CD4-positive, CD25-positive, alpha-beta regulatory T cell (primary cell): ENCODE results near the gene NELL2. TPM values are rescaled to one million over a fixed set of nuclear protein-coding genes. Genes with fewer than 3 reads are reported as not detected.

ENCODE experiments used
- ATAC-seq, 2 donors: fragments of 150-1000 bp; cut with Tn5 transposase; one replicate each; pipeline ENCODE4 v1.10.0; 2021; ENCODE audit warnings: low read depth in 2 of 2, moderate number of reproducible peaks in 2 of 2, moderate library complexity in 1 of 2
- DNase-seq, 3 donors: peaks; one replicate each; pipeline versions ENCODE4 v3.0.0 to v3.0.0-alpha.2; 2012 to 2022; ENCODE audit warnings: mixed read lengths in 1 of 3
- H3K27ac ChIP-seq: one replicate; pipeline ENCODE4 v1.7.0; 2013; ENCODE audit warnings: mild to moderate bottlenecking, low read length; ENCODE audit not compliant: insufficient read depth, poor library complexity, severe bottlenecking
- H3K27me3 ChIP-seq: one replicate; pipeline ENCODE4 v1.7.0; 2013; ENCODE audit warnings: low read length; ENCODE audit not compliant: control insufficient read depth, insufficient read depth
- H3K36me3 ChIP-seq: one replicate; pipeline ENCODE4 v1.7.0; 2013; ENCODE audit warnings: mild to moderate bottlenecking, low read length, moderate library complexity; ENCODE audit not compliant: control insufficient read depth, insufficient read depth
- H3K4me1 ChIP-seq: 2 replicates; pipeline ENCODE4 v1.7.0; 2013; ENCODE audit warnings: mild to moderate bottlenecking, low read length; ENCODE audit not compliant: insufficient read depth, control insufficient read depth, poor library complexity, severe bottlenecking
- H3K4me3 ChIP-seq: one replicate; pipeline ENCODE4 v1.7.0; 2013; ENCODE audit warnings: low read depth, mild to moderate bottlenecking, low read length, moderate library complexity
- H3K9me3 ChIP-seq, 2 experiments: 1 replicate in 1 of 2; 2 replicates in 1 of 2; pipeline ENCODE4 v1.7.0; 2013; ENCODE audit warnings: low read length in 2 of 2, mild to moderate bottlenecking in 1 of 2, moderate library complexity in 1 of 2; ENCODE audit not compliant: control insufficient read depth in 2 of 2
- H3K27ac Mint-ChIP-seq, 3 donors: one replicate each; pipeline ENCODE4 v1.8.0; 2020 to 2022; ENCODE audit warnings: mild to moderate bottlenecking in 3 of 3, mixed read lengths in 3 of 3, moderate library complexity in 2 of 3
- H3K27me3 Mint-ChIP-seq: one replicate; pipeline ENCODE4 v1.8.0; 2022; ENCODE audit warnings: mild to moderate bottlenecking, mixed read lengths
- H3K36me3 Mint-ChIP-seq: one replicate; pipeline ENCODE4 v1.8.0; 2020; ENCODE audit warnings: mixed read lengths
- H3K4me1 Mint-ChIP-seq, 4 donors: one replicate each; pipeline ENCODE4 v1.8.0; 2020 to 2022; ENCODE audit warnings: mixed read lengths in 4 of 4, mild to moderate bottlenecking in 1 of 4
- H3K4me3 Mint-ChIP-seq, 4 donors: one replicate each; pipeline ENCODE4 v1.8.0; 2020 to 2022; ENCODE audit warnings: mild to moderate bottlenecking in 4 of 4, mixed read lengths in 4 of 4, moderate library complexity in 3 of 4
- H3K9me3 Mint-ChIP-seq, 7 donors: one replicate each; pipeline ENCODE4 v1.8.0; 2020 to 2022; ENCODE audit warnings: mixed read lengths in 7 of 7, mild to moderate bottlenecking in 3 of 7, moderate library complexity in 2 of 7
- polyA plus RNA-seq, 4 donors: library from polyadenylated mRNA; unstranded; fragments of 300-500 nt; fragmentation: Illumina TruSeq; gene quantifications; one replicate each; pipeline ENCODE4 v1.2.3, GENCODE V29; 2021
- total RNA-seq: library from RNA; stranded (reverse); gene quantifications from one replicate; pipeline ENCODE4 v1.2.3, GENCODE V29; 2022

The NELL2 gene
- total and polyA plus RNA-seq, 5 donors from 2014 or later = 1.2 to 11.9 (median 4.4) TPM

- H3K9me3 Mint-ChIP-seq = peaks cover 0 to 3% (median 0%) of the 10 kb centered on the region in 7 donors
These were observed 306.0 kb downstream of the NELL2 start for GRCh38 chr12:44570036-44570583.

GRCh38 chr12:44565163-44565562, 311.0 kb downstream of the NELL2 start:
- peaks cover 0 to 2% (median 0%) of the 10 kb centered on the region in 7 donors for H3K9me3 Mint-ChIP-seq
- no peak for DNase-seq
- H3K36me3 Mint-ChIP-seq = no peaks in the 10 kb centered on the region
- no peaks in the 10 kb centered on the region for H3K27me3 Mint-ChIP-seq
- H3K9me3 ChIP-seq = no peaks in the 10 kb centered on the region
- no peak overlapping the region for H3K27ac ChIP-seq
- H3K36me3 ChIP-seq = no peaks in the 10 kb centered on the region
- H3K4me1 ChIP-seq = no peaks in the 10 kb centered on the region
- no peak overlapping the region for H3K27ac Mint-ChIP-seq
- no peaks in the 10 kb centered on the region for H3K4me1 Mint-ChIP-seq
- no peak overlapping the region for H3K4me3 Mint-ChIP-seq
- no peaks in the 10 kb centered on the region for H3K27me3 ChIP-seq
- H3K4me3 ChIP-seq = no peak overlapping the region
- ATAC-seq = no peak

More at GRCh38 chr12:44570036-44570583, 306.0 kb downstream of the NELL2 start:
- no peaks in the 10 kb centered on the region for H3K36me3 Mint-ChIP-seq
- Histone ChIP-seq H3K36me3 (no peaks in the 10 kb centered on the region), H3K27me3 (no peaks in the 10 kb centered on the region), H3K9me3 (no peaks in the 10 kb centered on the region), H3K27ac (no peak overlapping the region), H3K4me3 (no peak overlapping the region), H3K4me1 (no peaks in the 10 kb centered on the region)
- no peak overlapping the region for H3K4me3 Mint-ChIP-seq
- ATAC-seq = no peak
- H3K27ac Mint-ChIP-seq = no peak overlapping the region
- no peaks in the 10 kb centered on the region for H3K4me1 Mint-ChIP-seq
- DNase-seq = no peak
- no peaks in the 10 kb centered on the region for H3K27me3 Mint-ChIP-seq

DNA sequence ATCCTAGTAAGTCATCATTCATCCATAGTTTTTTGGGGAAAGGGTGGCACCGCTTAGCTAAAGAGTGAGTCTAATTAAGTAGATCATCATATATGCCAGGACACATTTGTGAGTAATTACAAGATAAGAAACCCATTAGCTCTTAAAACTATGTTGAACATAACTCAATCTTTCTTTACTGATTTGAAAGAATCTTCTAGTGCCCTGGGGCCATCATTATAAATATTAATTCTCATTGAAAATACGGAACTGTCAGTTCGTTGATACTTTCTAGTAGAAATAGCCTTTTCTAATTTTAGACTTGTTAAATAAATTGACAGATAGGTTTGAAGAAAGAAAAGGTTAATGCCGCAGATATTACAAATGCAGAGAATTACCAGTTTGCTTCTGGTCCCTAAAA, 312.6 kb downstream of the NELL2 start:
- no peaks in the 10 kb centered on the region for H3K36me3 Mint-ChIP-seq
- H3K27ac ChIP-seq = no peak overlapping the region
- peaks cover 0 to 7% (median 0%) of the 10 kb centered on the region in 7 donors for H3K9me3 Mint-ChIP-seq
- H3K27ac Mint-ChIP-seq = no peak overlapping the region
- H3K27me3 Mint-ChIP-seq = no peaks in the 10 kb centered on the region
- no peaks in the 10 kb centered on the region for H3K27me3 ChIP-seq
- ATAC-seq (no peak), DNase-seq (no peak)
- no peak overlapping the region for H3K4me3 ChIP-seq
- no peaks in the 10 kb centered on the region for H3K4me1 Mint-ChIP-seq
- no peaks in the 10 kb centered on the region for H3K9me3 ChIP-seq
- no peaks in the 10 kb centered on the region for H3K36me3 ChIP-seq
- no peak overlapping the region for H3K4me3 Mint-ChIP-seq
- no peaks in the 10 kb centered on the region for H3K4me1 ChIP-seq

- H3K4me1 ChIP-seq = no peaks in the 10 kb centered on the region
- H3K9me3 ChIP-seq = no peaks in the 10 kb centered on the region
- ATAC-seq (no peak), DNase-seq (no peak)
- no peaks in the 10 kb centered on the region for H3K27me3 ChIP-seq
- no peak overlapping the region for H3K4me3 ChIP-seq
- Mint-ChIP-seq H3K27ac (peak overlapping the region in 1 of 3 donors; percentile 9), H3K9me3 (peaks cover 0 to 11% (median 2%) of the 10 kb centered on the region in 7 donors), H3K4me3 (no peak overlapping the region), H3K27me3 (no peaks in the 10 kb centered on the region), H3K4me1 (no peaks in the 10 kb centered on the region), H3K36me3 (no peaks in the 10 kb centered on the region)
- no peaks in the 10 kb centered on the region for H3K36me3 ChIP-seq
- no peak overlapping the region for H3K27ac ChIP-seq
These were observed 317.6 kb downstream of the NELL2 start for GRCh38 chr12:44558340-44559100.

DNA sequence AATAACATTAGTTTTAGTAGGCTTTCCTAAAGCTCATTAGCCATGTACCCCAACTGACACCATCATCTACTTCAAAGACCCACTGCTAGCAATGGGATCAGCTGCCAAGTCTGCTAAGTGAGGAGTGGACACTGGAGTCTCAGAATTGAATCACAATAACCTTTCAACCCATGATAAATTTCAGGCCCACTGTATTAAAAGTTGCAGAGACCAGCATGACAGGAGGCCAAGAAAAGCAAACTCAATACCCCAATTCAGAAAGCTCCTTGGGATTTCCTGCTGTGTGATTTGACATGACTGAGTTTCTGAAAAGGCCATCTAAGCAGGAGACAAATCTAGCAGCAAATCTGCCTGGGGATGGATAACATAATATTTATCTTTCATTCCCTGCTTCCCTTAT, 320.7 kb downstream of the NELL2 start:
- H3K4me1 Mint-ChIP-seq = no peaks in the 10 kb centered on the region
- no peak for ATAC-seq
- H3K27ac Mint-ChIP-seq = no peak overlapping the region
- no peak for DNase-seq
- Histone ChIP-seq H3K4me3 (no peak overlapping the region), H3K27ac (no peak overlapping the region), H3K27me3 (no peaks in the 10 kb centered on the region), H3K9me3 (no peaks in the 10 kb centered on the region), H3K4me1 (no peaks in the 10 kb centered on the region), H3K36me3 (no peaks in the 10 kb centered on the region)
- peak overlapping the region in 1 of 4 donors; percentile 52 for H3K4me3 Mint-ChIP-seq
- peaks cover 0 to 15% (median 2%) of the 10 kb centered on the region in 7 donors for H3K9me3 Mint-ChIP-seq
- H3K36me3 Mint-ChIP-seq = no peaks in the 10 kb centered on the region
- no peaks in the 10 kb centered on the region for H3K27me3 Mint-ChIP-seq

- Mint-ChIP-seq H3K4me1 (no peaks in the 10 kb centered on the region), H3K27ac (no peak overlapping the region), H3K27me3 (no peaks in the 10 kb centered on the region), H3K9me3 (peaks cover 0 to 5% (median 0%) of the 10 kb centered on the region in 7 donors), H3K4me3 (no peak overlapping the region), H3K36me3 (no peaks in the 10 kb centered on the region)
- Histone ChIP-seq H3K4me1 (no peaks in the 10 kb centered on the region), H3K27ac (no peak overlapping the region), H3K9me3 (no peaks in the 10 kb centered on the region), H3K4me3 (no peak overlapping the region), H3K27me3 (no peaks in the 10 kb centered on the region), H3K36me3 (no peaks in the 10 kb centered on the region)
- ATAC-seq (no peak), DNase-seq (no peak)
These were observed 324.5 kb downstream of the NELL2 start for GRCh38 chr12:44551631-44552030.

DNA sequence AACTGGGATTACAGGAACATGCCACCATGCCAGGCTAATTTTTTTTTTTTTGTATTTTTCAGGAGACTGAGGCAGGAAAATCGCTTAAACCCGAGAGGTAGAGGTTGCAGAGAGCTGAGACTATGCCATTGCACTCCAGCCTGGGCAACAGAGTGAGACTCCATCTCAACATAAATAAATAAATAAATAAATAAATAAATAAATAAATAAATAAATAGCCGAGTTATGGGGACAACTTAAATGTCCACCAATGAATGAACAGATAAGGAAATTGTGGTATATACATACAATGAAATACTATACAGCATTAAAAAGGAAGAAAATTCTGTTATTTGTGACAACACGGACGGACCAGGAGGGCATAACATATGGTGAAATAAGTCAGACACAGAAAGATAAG, 325.7 kb downstream of the NELL2 start:
- H3K4me3 Mint-ChIP-seq = no peak overlapping the region
- no peaks in the 10 kb centered on the region for H3K4me1 Mint-ChIP-seq
- no peaks in the 10 kb centered on the region for H3K27me3 ChIP-seq
- no peaks in the 10 kb centered on the region for H3K36me3 Mint-ChIP-seq
- no peak overlapping the region for H3K27ac Mint-ChIP-seq
- H3K36me3 ChIP-seq = no peaks in the 10 kb centered on the region
- H3K4me3 ChIP-seq = no peak overlapping the region
- H3K27ac ChIP-seq = no peak overlapping the region
- H3K9me3 ChIP-seq = no peaks in the 10 kb centered on the region
- no peaks in the 10 kb centered on the region for H3K4me1 ChIP-seq
- ATAC-seq = no peak
- H3K9me3 Mint-ChIP-seq = peaks cover 0 to 5% (median 0%) of the 10 kb centered on the region in 7 donors
- DNase-seq = no peak
- no peaks in the 10 kb centered on the region for H3K27me3 Mint-ChIP-seq

DNA sequence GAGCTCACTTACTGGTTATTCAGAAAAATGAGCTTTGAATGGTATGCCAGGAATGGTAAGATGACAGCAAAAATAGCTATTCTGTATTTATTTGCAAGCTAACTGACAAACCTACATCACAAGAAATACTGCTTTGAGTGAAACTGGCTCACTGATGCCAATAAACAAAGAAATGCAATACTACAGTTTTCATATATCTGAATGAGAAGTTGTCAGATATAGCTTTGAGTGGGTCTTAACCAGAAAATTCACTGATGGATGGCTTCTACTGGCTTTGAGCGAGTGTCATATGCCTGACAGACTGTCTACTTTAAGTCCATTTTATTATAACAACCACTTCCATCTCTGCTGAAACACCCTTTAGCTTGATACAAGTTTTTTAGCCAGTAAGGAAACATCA, 330.1 kb downstream of the NELL2 start:
- no peak overlapping the region for H3K27ac Mint-ChIP-seq
- no peaks in the 10 kb centered on the region for H3K36me3 Mint-ChIP-seq
- no peaks in the 10 kb centered on the region for H3K4me1 Mint-ChIP-seq
- Histone ChIP-seq H3K4me3 (no peak overlapping the region), H3K27me3 (no peaks in the 10 kb centered on the region), H3K36me3 (no peaks in the 10 kb centered on the region), H3K9me3 (no peaks in the 10 kb centered on the region), H3K27ac (no peak overlapping the region), H3K4me1 (no peaks in the 10 kb centered on the region)
- H3K4me3 Mint-ChIP-seq = no peak overlapping the region
- peaks cover 0 to 2% (median 0%) of the 10 kb centered on the region in 7 donors for H3K9me3 Mint-ChIP-seq
- DNase-seq = no peak
- no peak for ATAC-seq
- H3K27me3 Mint-ChIP-seq = no peaks in the 10 kb centered on the region
